NCI-H748 treated with DMSO at 0.1 percent for 48 hours (cell line): ENCODE measurements around the gene OR10A4.
"Not testable (repeated sequence)": the region's sequence is repeated elsewhere in the genome, so short reads cannot be mapped to it uniquely, and the experiment has no call there.

Source experiments
- DNase-seq: peaks from one replicate; lab custom pipeline; 2025; lab: John Stamatoyannopoulos, UW

OR10A4 gene

GRCh38 chr11:6898911-6899310, 22.5 kb downstream of the OR10A4 start:
- DNase-seq = no peak

- DNase-seq = no peak
Observed at GRCh38 chr11:6900327-6900999, 24.0 kb downstream of the OR10A4 start.

GRCh38 chr11:6904804-6905203, 28.4 kb downstream of the OR10A4 start:
- DNase-seq = not testable (repeated sequence)

GRCh38 chr11:6911378-6911777, 35.0 kb downstream of the OR10A4 start:
- DNase-seq = no peak

- no peak for DNase-seq
Observed at GRCh38 chr11:6911948-6912347, 35.5 kb downstream of the OR10A4 start.

- DNase-seq = no peak
Observed at GRCh38 chr11:6919698-6920097, 43.3 kb downstream of the OR10A4 start.

- DNase-seq = no peak
Observed at GRCh38 chr11:6920702-6921101, 44.3 kb downstream of the OR10A4 start, which contains the start of gene OR2D3. Gene OR2D3, plus strand, starts transcription at chr11:6921002. Its CDS starts 0 bp downstream, at chr11:6921002.

GRCh38 chr11:6925007-6925577, 48.7 kb downstream of the OR10A4 start:
- DNase-seq = no peak

GRCh38 chr11:6925636-6926207, 49.3 kb downstream of the OR10A4 start:
- no peak for DNase-seq

- DNase-seq = peak; percentile 48
Observed at GRCh38 chr11:6926208-6927029, 50.0 kb downstream of the OR10A4 start, which contains the start of gene ZNF215. Gene ZNF215, plus strand, starts transcription at chr11:6926426. Its CDS starts 5,847 bp downstream, at chr11:6932273.

GRCh38 chr11:6927030-6927617, 50.7 kb downstream of the OR10A4 start:
- DNase-seq = peak; percentile 65
